HepG2 (cell line): ENCODE measurements around the gene CST3. TPM values are rescaled to one million over a fixed set of nuclear protein-coding genes. Genes with fewer than 3 reads are reported as not detected.

Source experiments
- ATAD3A ChIP-seq: sonication (generic); formaldehyde crosslinking; IDR thresholded peaks from 2 replicates; pipeline ENCODE4 v1.4.0; 2020; ENCODE audit warnings: missing genetic modification reagents
- ATRX ChIP-seq: sonication (generic); formaldehyde crosslinking; IDR thresholded peaks from 2 replicates; pipeline ENCODE4 v1.4.0; 2020; ENCODE audit warnings: missing genetic modification reagents, borderline replicate concordance
- CHCHD3 ChIP-seq: sonication (generic); formaldehyde crosslinking; IDR thresholded peaks from 2 replicates; pipeline ENCODE4 v1.8.0; 2022; ENCODE audit warnings: mild to moderate bottlenecking, missing genetic modification reagents, moderate library complexity
- DRAP1 ChIP-seq: IDR thresholded peaks from 2 replicates; pipeline ENCODE4 v1.6.1; 2016; ENCODE audit warnings: missing genetic modification reagents, missing compliant biosample characterization
- FIP1L1 ChIP-seq: fragments of 200-400 bp; formaldehyde crosslinking; IDR thresholded peaks from 2 replicates; pipeline ENCODE4 v1.6.1; 2018; ENCODE audit warnings: low read depth, mild to moderate bottlenecking, low read length, moderate library complexity, borderline replicate concordance; ENCODE audit not compliant: insufficient read depth
- FOXJ3 ChIP-seq: sonication (generic); formaldehyde crosslinking; IDR thresholded peaks from 2 replicates; pipeline ENCODE4 v1.4.0; 2020; ENCODE audit warnings: missing genetic modification reagents, mild to moderate bottlenecking, borderline replicate concordance
- GATAD1 ChIP-seq: IDR thresholded peaks from 2 replicates; pipeline ENCODE4 v1.6.1; 2016; ENCODE audit warnings: missing genetic modification reagents, missing compliant biosample characterization
- MXD3 ChIP-seq: IDR thresholded peaks from 2 replicates; pipeline ENCODE4 v1.6.1; 2016; ENCODE audit warnings: mild to moderate bottlenecking, missing biosample characterization, missing genetic modification reagents
- MYNN ChIP-seq: sonication (generic); formaldehyde crosslinking; IDR thresholded peaks from 2 replicates; pipeline ENCODE4 v1.4.0; 2020; ENCODE audit warnings: mild to moderate bottlenecking, low read depth, missing genetic modification reagents
- PCBP1 ChIP-seq: fragments of 200-400 bp; formaldehyde crosslinking; IDR thresholded peaks from 2 replicates; pipeline ENCODE4 v1.6.1; 2017; ENCODE audit warnings: mild to moderate bottlenecking, low read depth, low read length, borderline replicate concordance
- ZBTB39 ChIP-seq: sonication (generic); formaldehyde crosslinking; IDR thresholded peaks from 2 replicates; pipeline ENCODE4 v1.5.0; 2020; ENCODE audit warnings: missing genetic modification reagents
- ZNF225 ChIP-seq: sonication (generic); formaldehyde crosslinking; IDR thresholded peaks from 2 replicates; pipeline ENCODE4 v1.4.0; 2020; ENCODE audit warnings: mild to moderate bottlenecking, missing genetic modification reagents
- ZNF292 ChIP-seq: sonication (generic); formaldehyde crosslinking; IDR thresholded peaks from 2 replicates; pipeline ENCODE4 v1.8.1; 2022; ENCODE audit warnings: mild to moderate bottlenecking, low read depth, missing genetic modification reagents, borderline replicate concordance
- ZNF333 ChIP-seq: sonication (generic); formaldehyde crosslinking; IDR thresholded peaks from 2 replicates; pipeline ENCODE4 v1.4.0; 2020; ENCODE audit warnings: mild to moderate bottlenecking, missing genetic modification reagents, borderline replicate concordance
- ZNF563 ChIP-seq: sonication (generic); formaldehyde crosslinking; IDR thresholded peaks from 2 replicates; pipeline ENCODE4 v1.8.0; 2022; ENCODE audit warnings: mild to moderate bottlenecking, moderate library complexity, missing genetic modification reagents
- ZUFSP ChIP-seq: sonication (generic); formaldehyde crosslinking; IDR thresholded peaks from 2 replicates; pipeline ENCODE4 v1.9.0; 2021; ENCODE audit warnings: missing genetic modification reagents, mild to moderate bottlenecking, borderline replicate concordance
- polyA plus RNA-seq, 8 experiments: library from polyadenylated mRNA; depleted of rRNA in 3 of 8; stranded (reverse) in 7 of 8; unstranded in 1 of 8; fragments of >200 nt; fragmentation: Illumina TruSeq in 4 of 8; extraction: Trizol in 4 of 8; gene quantifications; 2 replicates each; pipeline versions ENCODE4 v1.2.1 to v1.2.3, GENCODE V29; 2011 to 2016; ENCODE audit warnings: low read depth in 4 of 8, missing spikeins in 1 of 8, mixed read lengths in 1 of 8; ENCODE audit not compliant: insufficient read depth in 1 of 8
- total RNA-seq, 5 experiments: library from RNA; depleted of rRNA; stranded (reverse); fragments of >200 nt; fragmentation: Illumina TruSeq; extraction: Trizol; gene quantifications; 2 replicates each; pipeline ENCODE4 v1.2.3, GENCODE V29; 2016; ENCODE audit warnings: low read depth in 1 of 5
- TF ChIP-seq, protein P1 (sequence below): sonication (generic); IDR thresholded peaks from 2 replicates; pipeline ENCODE4 v1.6.1; 2016; ENCODE audit warnings: low read depth, borderline replicate concordance
- TF ChIP-seq, protein P2 (sequence below): IDR thresholded peaks from 2 replicates; pipeline ENCODE4 v1.4.0; 2020; ENCODE audit warnings: mild to moderate bottlenecking, missing genetic modification reagents

The CST3 gene
- total and polyA plus RNA-seq, 2 of the 13 experiments (the other 11 are each of a cell fraction or from before 2014, with no cell fraction given) = 690 to 1,005 TPM

- TF ChIP-seq PCBP1 (no peak), ATRX (CRISPR knock-in tag) (no peak), DRAP1 (no peak; the same call in 1 of the 2 replicates), ATAD3A (CRISPR knock-in tag) (no peak), FIP1L1 (no peak), MYNN (CRISPR knock-in tag) (0 out of 2 replicates have a peak, but pooled peaks have one; percentile 67), CHCHD3 (CRISPR knock-in tag) (no peak), ZNF292 (CRISPR knock-in tag) (peak; percentile 88; the same call in 1 of the 2 replicates), FOXJ3 (CRISPR knock-in tag) (peak; percentile 56; the same call in 1 of the 2 replicates), ZNF225 (CRISPR knock-in tag) (peak; percentile 87; the same call in 1 of the 2 replicates), GATAD1 (peak; percentile 78), ZBTB39 (CRISPR knock-in tag) (no peak), MXD3 (CRISPR knock-in tag) (peak; percentile 70; the same call in 1 of the 2 replicates), ZUFSP (CRISPR knock-in tag) (no peak), ZNF563 (peak; percentile 76; the same call in 1 of the 2 replicates), ZNF333 (CRISPR knock-in tag) (no peak)
- TF ChIP-seq, protein P1, sequence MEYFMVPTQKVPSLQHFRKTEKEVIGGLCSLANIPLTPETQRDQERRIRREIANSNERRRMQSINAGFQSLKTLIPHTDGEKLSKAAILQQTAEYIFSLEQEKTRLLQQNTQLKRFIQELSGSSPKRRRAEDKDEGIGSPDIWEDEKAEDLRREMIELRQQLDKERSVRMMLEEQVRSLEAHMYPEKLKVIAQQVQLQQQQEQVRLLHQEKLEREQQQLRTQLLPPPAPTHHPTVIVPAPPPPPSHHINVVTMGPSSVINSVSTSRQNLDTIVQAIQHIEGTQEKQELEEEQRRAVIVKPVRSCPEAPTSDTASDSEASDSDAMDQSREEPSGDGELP = peak; percentile 77; the same call in 1 of the 2 replicates
- TF ChIP-seq, protein P2, sequence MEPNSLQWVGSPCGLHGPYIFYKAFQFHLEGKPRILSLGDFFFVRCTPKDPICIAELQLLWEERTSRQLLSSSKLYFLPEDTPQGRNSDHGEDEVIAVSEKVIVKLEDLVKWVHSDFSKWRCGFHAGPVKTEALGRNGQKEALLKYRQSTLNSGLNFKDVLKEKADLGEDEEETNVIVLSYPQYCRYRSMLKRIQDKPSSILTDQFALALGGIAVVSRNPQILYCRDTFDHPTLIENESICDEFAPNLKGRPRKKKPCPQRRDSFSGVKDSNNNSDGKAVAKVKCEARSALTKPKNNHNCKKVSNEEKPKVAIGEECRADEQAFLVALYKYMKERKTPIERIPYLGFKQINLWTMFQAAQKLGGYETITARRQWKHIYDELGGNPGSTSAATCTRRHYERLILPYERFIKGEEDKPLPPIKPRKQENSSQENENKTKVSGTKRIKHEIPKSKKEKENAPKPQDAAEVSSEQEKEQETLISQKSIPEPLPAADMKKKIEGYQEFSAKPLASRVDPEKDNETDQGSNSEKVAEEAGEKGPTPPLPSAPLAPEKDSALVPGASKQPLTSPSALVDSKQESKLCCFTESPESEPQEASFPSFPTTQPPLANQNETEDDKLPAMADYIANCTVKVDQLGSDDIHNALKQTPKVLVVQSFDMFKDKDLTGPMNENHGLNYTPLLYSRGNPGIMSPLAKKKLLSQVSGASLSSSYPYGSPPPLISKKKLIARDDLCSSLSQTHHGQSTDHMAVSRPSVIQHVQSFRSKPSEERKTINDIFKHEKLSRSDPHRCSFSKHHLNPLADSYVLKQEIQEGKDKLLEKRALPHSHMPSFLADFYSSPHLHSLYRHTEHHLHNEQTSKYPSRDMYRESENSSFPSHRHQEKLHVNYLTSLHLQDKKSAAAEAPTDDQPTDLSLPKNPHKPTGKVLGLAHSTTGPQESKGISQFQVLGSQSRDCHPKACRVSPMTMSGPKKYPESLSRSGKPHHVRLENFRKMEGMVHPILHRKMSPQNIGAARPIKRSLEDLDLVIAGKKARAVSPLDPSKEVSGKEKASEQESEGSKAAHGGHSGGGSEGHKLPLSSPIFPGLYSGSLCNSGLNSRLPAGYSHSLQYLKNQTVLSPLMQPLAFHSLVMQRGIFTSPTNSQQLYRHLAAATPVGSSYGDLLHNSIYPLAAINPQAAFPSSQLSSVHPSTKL (CRISPR knock-in tag) = peak; percentile 97
Observed at GRCh38 chr20:23629017-23629541, 8.7 kb downstream of the CST3 start (continued).
